ENCODE measurements around the gene NDUFAF3. TPM values are rescaled to one million over a fixed set of nuclear protein-coding genes. Genes with fewer than 3 reads are reported as not detected.

The NDUFAF3 gene
- total and polyA plus RNA-seq, 2 donors from 2014 or later, result 106 to 190 TPM

- Histone ChIP-seq H3K36me3 (ENCODE audit: control insufficient read depth in 2 of 3, insufficient read depth in 3 of 3, low read length in 3 of 3) (peaks cover 0 to 8% (median 8%) of the 10 kb centered on the region in 3 donors), H3K9me3 (ENCODE audit: control insufficient read depth in 2 of 3, insufficient read depth in 1 of 3, low read length in 3 of 3) (no peaks in the 10 kb centered on the region), H3K9ac (ENCODE audit: low read length in 3 of 3) (peak overlapping the region; percentile 69 to 82 (median 80)), H3K27ac (ENCODE audit: low read depth in 2 of 2, low read length in 2 of 2) (peak overlapping the region; percentile 95 to 97), H3K4me3 (ENCODE audit: low read length in 3 of 3) (peak overlapping the region; percentile 82 to 88 (median 84)), H3K27me3 (ENCODE audit: control insufficient read depth, insufficient read depth, low read length) (no peaks in the 10 kb centered on the region), H3K4me1 (ENCODE audit: control insufficient read depth in 2 of 3, insufficient read depth in 2 of 3, low read depth in 1 of 3, low read length in 3 of 3) (peaks cover 0 to 21% (median 5%) of the 10 kb centered on the region in 3 donors)
- no peak for TF ChIP-seq CTCF (IDR thresholded peaks at IDR 0.05; ENCODE audit: borderline replicate concordance, extremely low read depth, insufficient read depth)
- intact Hi-C loops (cut with DNase I), result no loop called here
- DNase-seq, result peak in 1 of 5 donors; percentile 74
- no peak for FAIRE-seq
These were observed 32.7 kb upstream of the NDUFAF3 start for GRCh38 chr3:48989126-48989795.

- TF ChIP-seq CTCF (IDR thresholded peaks at IDR 0.05; ENCODE audit: borderline replicate concordance, extremely low read depth, insufficient read depth), result peak; percentile 23
- intact Hi-C loops (cut with DNase I), result no loop called here
- Histone ChIP-seq H3K4me1 (ENCODE audit: control insufficient read depth in 2 of 3, insufficient read depth in 2 of 3, low read depth in 1 of 3, low read length in 3 of 3) (peaks cover 0 to 21% (median 5%) of the 10 kb centered on the region in 3 donors), H3K27me3 (ENCODE audit: control insufficient read depth, insufficient read depth, low read length) (no peaks in the 10 kb centered on the region), H3K27ac (ENCODE audit: low read depth in 2 of 2, low read length in 2 of 2) (peak within 1 kb of the TSS; percentile 95 to 97), H3K4me3 (ENCODE audit: low read length in 3 of 3) (peak within 1 kb of the TSS; percentile 82 to 88 (median 84)), H3K9me3 (ENCODE audit: control insufficient read depth in 2 of 3, insufficient read depth in 1 of 3, low read length in 3 of 3) (no peaks in the 10 kb centered on the region), H3K9ac (ENCODE audit: low read length in 3 of 3) (peak within 1 kb of the TSS; percentile 69 to 82 (median 80)), H3K36me3 (ENCODE audit: control insufficient read depth in 2 of 3, insufficient read depth in 3 of 3, low read length in 3 of 3) (peaks cover 0 to 5% (median 2%) of the 10 kb centered on the region in 3 donors)
- FAIRE-seq (no peak), DNase-seq (peak; percentile 88 to 97 (median 92))
These were observed 31.9 kb upstream of the NDUFAF3 start, which contains the start of gene P4HTM for GRCh38 chr3:48989796-48990635. Gene P4HTM, plus strand, starts transcription at chr3:48990241. Its CDS starts 16 bp downstream, at chr3:48990257.

- Histone ChIP-seq H3K4me3 (ENCODE audit: low read length in 3 of 3) (peak overlapping the region; percentile 63 to 88 (median 64)), H3K9ac (ENCODE audit: low read length in 3 of 3) (peak overlapping the region; percentile 51 to 77 (median 62)), H3K9me3 (ENCODE audit: control insufficient read depth in 2 of 3, insufficient read depth in 1 of 3, low read length in 3 of 3) (no peaks in the 10 kb centered on the region), H3K4me1 (ENCODE audit: control insufficient read depth in 2 of 3, insufficient read depth in 2 of 3, low read depth in 1 of 3, low read length in 3 of 3) (peaks cover 0 to 21% (median 5%) of the 10 kb centered on the region in 3 donors), H3K27me3 (ENCODE audit: control insufficient read depth, insufficient read depth, low read length) (no peaks in the 10 kb centered on the region), H3K27ac (ENCODE audit: low read depth in 2 of 2, low read length in 2 of 2) (peak overlapping the region; percentile 95 to 97), H3K36me3 (ENCODE audit: control insufficient read depth in 2 of 3, insufficient read depth in 3 of 3, low read length in 3 of 3) (peaks cover 0 to 3% (median 0%) of the 10 kb centered on the region in 3 donors)
- intact Hi-C loops (cut with DNase I), result no loop called here
- no peak for FAIRE-seq
- TF ChIP-seq CTCF (IDR thresholded peaks at IDR 0.05; ENCODE audit: borderline replicate concordance, extremely low read depth, insufficient read depth), result no peak
- peak in 4 of 5 donors; percentile 38 to 48 (median 44) for DNase-seq
These were observed 31.1 kb upstream of the NDUFAF3 start for GRCh38 chr3:48990636-48991469.
